Prostate gland (tissue), 2 donors: ENCODE data around the gene KLHL35.

Experiments
- POLR2A ChIP-seq: fragments of 450-650 bp; IDR thresholded peaks from one replicate; pipeline ENCODE4 v1.6.1; 2016; ENCODE audit warnings: antibody characterized with exemption, mild to moderate bottlenecking
- POLR2AphosphoS5 ChIP-seq: sonication (generic); formaldehyde crosslinking; IDR thresholded peaks from one replicate; pipeline ENCODE4 v1.6.1; 2017; ENCODE audit warnings: antibody characterized with exemption
- TF ChIP-seq, protein P1 (sequence below), 4 experiments: fragments of 200-600 bp in 2 of 4; fragments of 450-650 bp in 2 of 4; sonication (generic) in 2 of 4; IDR thresholded peaks; 1 replicate in 3 of 4; 2 replicates in 1 of 4; pipeline ENCODE4 v1.5.1; 2016 to 2019; ENCODE audit warnings: antibody characterized with exemption in 4 of 4, mild to moderate bottlenecking in 2 of 4, moderate library complexity in 2 of 4

GRCh38 chr11:75442161-75442885, 9.3 kb upstream of the KLHL35 start:
- TF ChIP-seq, protein P1, sequence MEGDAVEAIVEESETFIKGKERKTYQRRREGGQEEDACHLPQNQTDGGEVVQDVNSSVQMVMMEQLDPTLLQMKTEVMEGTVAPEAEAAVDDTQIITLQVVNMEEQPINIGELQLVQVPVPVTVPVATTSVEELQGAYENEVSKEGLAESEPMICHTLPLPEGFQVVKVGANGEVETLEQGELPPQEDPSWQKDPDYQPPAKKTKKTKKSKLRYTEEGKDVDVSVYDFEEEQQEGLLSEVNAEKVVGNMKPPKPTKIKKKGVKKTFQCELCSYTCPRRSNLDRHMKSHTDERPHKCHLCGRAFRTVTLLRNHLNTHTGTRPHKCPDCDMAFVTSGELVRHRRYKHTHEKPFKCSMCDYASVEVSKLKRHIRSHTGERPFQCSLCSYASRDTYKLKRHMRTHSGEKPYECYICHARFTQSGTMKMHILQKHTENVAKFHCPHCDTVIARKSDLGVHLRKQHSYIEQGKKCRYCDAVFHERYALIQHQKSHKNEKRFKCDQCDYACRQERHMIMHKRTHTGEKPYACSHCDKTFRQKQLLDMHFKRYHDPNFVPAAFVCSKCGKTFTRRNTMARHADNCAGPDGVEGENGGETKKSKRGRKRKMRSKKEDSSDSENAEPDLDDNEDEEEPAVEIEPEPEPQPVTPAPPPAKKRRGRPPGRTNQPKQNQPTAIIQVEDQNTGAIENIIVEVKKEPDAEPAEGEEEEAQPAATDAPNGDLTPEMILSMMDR (IDR thresholded peaks at IDR 0.05) = no peak
- TF ChIP-seq POLR2A (no peak), POLR2AphosphoS5 (no peak)
